Activated CD8-positive, alpha-beta memory T cell treated with anti-CD3 and anti-CD28 coated beads, Interleukin-2, amount 10 ng/mL, durations not matched to agents 7 days and 5 days (primary cell): ENCODE data around the gene SLC10A2. TPM values are rescaled to one million over a fixed set of nuclear protein-coding genes. Genes with fewer than 3 reads are reported as not detected.

Experiments
- ATAC-seq: fragments of 150-1000 bp; cut with Tn5 transposase; one replicate; pipeline ENCODE4 v1.10.0; 2021; ENCODE audit warnings: moderate library complexity
- CTCF ChIA-PET: fragments of 350-600 bp; sonication (Branson Sonifier 250); formaldehyde crosslinking; loops from one replicate; lab custom pipeline; 2021; ENCODE audit warnings: antibody characterized with exemption; lab: Charles Lee
- DNase-seq: peaks from one replicate; pipeline ENCODE4 v3.0.0-alpha.2; 2020
- H3K27ac Mint-ChIP-seq: one replicate; pipeline ENCODE4 v1.8.0; 2021; ENCODE audit warnings: mild to moderate bottlenecking, mixed read lengths
- H3K27me3 Mint-ChIP-seq: one replicate; pipeline ENCODE4 v1.8.0; 2021; ENCODE audit warnings: mixed read lengths
- H3K36me3 Mint-ChIP-seq: one replicate; pipeline ENCODE4 v1.8.0; 2021; ENCODE audit warnings: mild to moderate bottlenecking, mixed read lengths
- H3K4me1 Mint-ChIP-seq: one replicate; pipeline ENCODE4 v1.8.0; 2021; ENCODE audit warnings: mixed read lengths
- H3K4me3 Mint-ChIP-seq: one replicate; pipeline ENCODE4 v1.8.0; 2021; ENCODE audit warnings: mild to moderate bottlenecking, moderate library complexity, mixed read lengths
- H3K9me3 Mint-ChIP-seq: one replicate; pipeline ENCODE4 v1.8.0; 2022; ENCODE audit warnings: low read depth, mixed read lengths
- total RNA-seq, 2 experiments: library from RNA; stranded (reverse); gene quantifications; one replicate each; pipeline ENCODE4 v1.2.3, GENCODE V29; 2021

The SLC10A2 gene
- total RNA-seq, 2 experiments from 2014 or later: not detected

- Mint-ChIP-seq H3K9me3 (peaks cover 2% of the 10 kb centered on the region), H3K36me3 (no peaks in the 10 kb centered on the region), H3K27me3 (no peaks in the 10 kb centered on the region), H3K4me1 (no peaks in the 10 kb centered on the region), H3K4me3 (no peak overlapping the region), H3K27ac (no peak overlapping the region)
- ATAC-seq (no peak), DNase-seq (no peak)
- CTCF ChIA-PET: no interaction called here
Observed at GRCh38 chr13:103031332-103031873, 34.8 kb downstream of the SLC10A2 start.

- Mint-ChIP-seq H3K4me3 (no peak overlapping the region), H3K9me3 (peaks cover 2% of the 10 kb centered on the region), H3K36me3 (no peaks in the 10 kb centered on the region), H3K27me3 (no peaks in the 10 kb centered on the region), H3K4me1 (no peaks in the 10 kb centered on the region), H3K27ac (no peak overlapping the region)
- ATAC-seq: no peak
- no peak for DNase-seq
- CTCF ChIA-PET: no interaction called here
Observed at GRCh38 chr13:103030776-103031175, 35.4 kb downstream of the SLC10A2 start.

GRCh38 chr13:103029798-103030197, 36.4 kb downstream of the SLC10A2 start:
- no peaks in the 10 kb centered on the region for H3K27me3 Mint-ChIP-seq
- no peaks in the 10 kb centered on the region for H3K4me1 Mint-ChIP-seq
- peaks cover 2% of the 10 kb centered on the region for H3K9me3 Mint-ChIP-seq
- ATAC-seq: no peak
- H3K27ac Mint-ChIP-seq: no peak overlapping the region
- no peak for DNase-seq
- H3K36me3 Mint-ChIP-seq: no peaks in the 10 kb centered on the region
- H3K4me3 Mint-ChIP-seq: no peak overlapping the region
- CTCF ChIA-PET: no interaction called here

- H3K4me3 Mint-ChIP-seq: no peak overlapping the region
- DNase-seq (no peak), ATAC-seq (no peak)
- H3K27me3 Mint-ChIP-seq: no peaks in the 10 kb centered on the region
- CTCF ChIA-PET: no interaction called here
- H3K4me1 Mint-ChIP-seq: no peaks in the 10 kb centered on the region
- H3K9me3 Mint-ChIP-seq: peaks cover 2% of the 10 kb centered on the region
- H3K27ac Mint-ChIP-seq: no peak overlapping the region
- no peaks in the 10 kb centered on the region for H3K36me3 Mint-ChIP-seq
Observed at GRCh38 chr13:103022336-103022735, 43.9 kb downstream of the SLC10A2 start.

GRCh38 chr13:103018556-103018955, 47.7 kb downstream of the SLC10A2 start:
- H3K4me3 Mint-ChIP-seq: no peak overlapping the region
- CTCF ChIA-PET: no interaction called here

GRCh38 chr13:103012646-103013045, 53.6 kb downstream of the SLC10A2 start:
- H3K36me3 Mint-ChIP-seq: no peaks in the 10 kb centered on the region
- no peak overlapping the region for H3K4me3 Mint-ChIP-seq
- no peaks in the 10 kb centered on the region for H3K9me3 Mint-ChIP-seq
- DNase-seq: no peak
- H3K4me1 Mint-ChIP-seq: no peaks in the 10 kb centered on the region
- no peak for ATAC-seq
- H3K27ac Mint-ChIP-seq: no peak overlapping the region
- H3K27me3 Mint-ChIP-seq: no peaks in the 10 kb centered on the region
- CTCF ChIA-PET: no interaction called here

More at GRCh38 chr13:103018556-103018955, 47.7 kb downstream of the SLC10A2 start:
- ATAC-seq (no peak), DNase-seq (no peak)
- no peaks in the 10 kb centered on the region for H3K36me3 Mint-ChIP-seq
- H3K27me3 Mint-ChIP-seq: no peaks in the 10 kb centered on the region
- no peaks in the 10 kb centered on the region for H3K9me3 Mint-ChIP-seq
- no peak overlapping the region for H3K27ac Mint-ChIP-seq
- H3K4me1 Mint-ChIP-seq: no peaks in the 10 kb centered on the region

- H3K4me3 Mint-ChIP-seq: no peak overlapping the region
- H3K27ac Mint-ChIP-seq: no peak overlapping the region
- no peaks in the 10 kb centered on the region for H3K36me3 Mint-ChIP-seq
- no peaks in the 10 kb centered on the region for H3K27me3 Mint-ChIP-seq
- no peaks in the 10 kb centered on the region for H3K4me1 Mint-ChIP-seq
- CTCF ChIA-PET: no interaction called here
- DNase-seq (no peak), ATAC-seq (no peak)
- H3K9me3 Mint-ChIP-seq: no peaks in the 10 kb centered on the region
Observed at GRCh38 chr13:103009051-103009840, 57.0 kb downstream of the SLC10A2 start.

- Mint-ChIP-seq H3K4me3 (no peak overlapping the region), H3K9me3 (no peaks in the 10 kb centered on the region), H3K36me3 (no peaks in the 10 kb centered on the region), H3K27ac (no peak overlapping the region), H3K4me1 (no peaks in the 10 kb centered on the region), H3K27me3 (no peaks in the 10 kb centered on the region)
- ATAC-seq: no peak
- CTCF ChIA-PET: no interaction called here
- DNase-seq: no peak
Observed at GRCh38 chr13:103007427-103007762, 58.8 kb downstream of the SLC10A2 start.

GRCh38 chr13:103006641-103007426, 59.4 kb downstream of the SLC10A2 start:
- Mint-ChIP-seq H3K27me3 (no peaks in the 10 kb centered on the region), H3K4me3 (no peak overlapping the region), H3K36me3 (no peaks in the 10 kb centered on the region), H3K9me3 (no peaks in the 10 kb centered on the region), H3K4me1 (no peaks in the 10 kb centered on the region), H3K27ac (no peak overlapping the region)
- CTCF ChIA-PET: no interaction called here
- no peak for ATAC-seq
- no peak for DNase-seq

GRCh38 chr13:103004661-103005345, 61.4 kb downstream of the SLC10A2 start:
- ATAC-seq: no peak
- no peak overlapping the region for H3K27ac Mint-ChIP-seq
- no peaks in the 10 kb centered on the region for H3K27me3 Mint-ChIP-seq
- H3K36me3 Mint-ChIP-seq: no peaks in the 10 kb centered on the region
- H3K4me3 Mint-ChIP-seq: no peak overlapping the region
- no peaks in the 10 kb centered on the region for H3K4me1 Mint-ChIP-seq
- no peaks in the 10 kb centered on the region for H3K9me3 Mint-ChIP-seq
- DNase-seq: no peak
- CTCF ChIA-PET: no interaction called here

- Mint-ChIP-seq H3K27me3 (no peaks in the 10 kb centered on the region), H3K9me3 (no peaks in the 10 kb centered on the region), H3K27ac (no peak overlapping the region), H3K4me3 (no peak overlapping the region), H3K4me1 (no peaks in the 10 kb centered on the region), H3K36me3 (no peaks in the 10 kb centered on the region)
- ATAC-seq (no peak), DNase-seq (no peak)
- CTCF ChIA-PET: no interaction called here
Observed at GRCh38 chr13:103003631-103004030, 62.6 kb downstream of the SLC10A2 start.

GRCh38 chr13:103002279-103002678, 63.9 kb downstream of the SLC10A2 start:
- H3K27ac Mint-ChIP-seq: no peak overlapping the region
- H3K9me3 Mint-ChIP-seq: no peaks in the 10 kb centered on the region
- H3K36me3 Mint-ChIP-seq: no peaks in the 10 kb centered on the region
- H3K4me3 Mint-ChIP-seq: no peak overlapping the region
- no peaks in the 10 kb centered on the region for H3K4me1 Mint-ChIP-seq
- DNase-seq (no peak), ATAC-seq (no peak)
- no peaks in the 10 kb centered on the region for H3K27me3 Mint-ChIP-seq
- CTCF ChIA-PET: no interaction called here

GRCh38 chr13:103000157-103000556, 66.1 kb downstream of the SLC10A2 start:
- no peaks in the 10 kb centered on the region for H3K9me3 Mint-ChIP-seq
- no peaks in the 10 kb centered on the region for H3K36me3 Mint-ChIP-seq
- CTCF ChIA-PET: no interaction called here
- ATAC-seq (no peak), DNase-seq (no peak)
- H3K4me1 Mint-ChIP-seq: no peaks in the 10 kb centered on the region
- H3K4me3 Mint-ChIP-seq: no peak overlapping the region
- no peak overlapping the region for H3K27ac Mint-ChIP-seq
- no peaks in the 10 kb centered on the region for H3K27me3 Mint-ChIP-seq
